ENCODE results near the gene CCNL1.
"Not testable (repeated sequence)": the region's sequence is repeated elsewhere in the genome, so short reads cannot be mapped to it uniquely, and the experiment has no call there.

The CCNL1 gene

GRCh38 chr3:157167371-157168042 is 7.6 kb upstream of the CCNL1 start:
- no peak overlapping the region for H3K9ac ChIP-seq (ENCODE audit: insufficient read length, low read depth)
- no peaks in the 10 kb centered on the region for H3K9me3 ChIP-seq (ENCODE audit: insufficient read depth, low read length)
- H3K36me3 ChIP-seq (ENCODE audit: insufficient read depth, insufficient read length, low read length), result no peaks in the 10 kb centered on the region
- no peak overlapping the region for H3K4me3 ChIP-seq (ENCODE audit: insufficient read length, low read depth)
- DNase-seq (ENCODE audit: low read depth, low spot score), result no peak
- H3K4me1 ChIP-seq (ENCODE audit: insufficient read depth, insufficient read length), result no peaks in the 10 kb centered on the region
- TF ChIP-seq SUZ12 (IDR thresholded peaks at IDR 0.05; ENCODE audit: extremely low read depth, insufficient read depth, insufficient read length), result no peak
- no peak for TF ChIP-seq YY1 (IDR thresholded peaks at IDR 0.05; ENCODE audit: insufficient read depth, insufficient read length)
- no peak for TF ChIP-seq ZNF274 (IDR thresholded peaks at IDR 0.05; ENCODE audit: low read depth, low read length)
- no peaks in the 10 kb centered on the region for H3K27me3 ChIP-seq (ENCODE audit: insufficient read depth, insufficient read length)

DNA sequence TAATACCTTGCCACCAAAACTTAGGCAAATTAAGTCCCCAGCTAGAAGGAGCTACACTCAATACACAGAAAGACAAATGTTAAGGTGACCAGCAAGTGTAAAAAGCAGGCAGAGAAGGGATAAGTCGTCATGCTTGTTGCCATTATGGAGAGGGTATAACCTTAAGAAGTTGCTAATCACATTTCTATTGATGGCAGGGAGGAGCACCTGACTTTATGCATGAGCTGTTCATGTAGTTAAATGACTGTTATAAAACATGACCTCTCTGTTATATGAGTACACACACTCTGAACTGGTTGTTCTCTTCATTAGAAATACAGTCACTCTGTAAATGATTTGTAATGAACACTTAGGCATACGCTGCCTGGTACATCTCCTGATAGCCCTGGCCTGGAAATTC is 6.6 kb upstream of the CCNL1 start:
- no peak for TF ChIP-seq SUZ12 (IDR thresholded peaks at IDR 0.05; ENCODE audit: extremely low read depth, insufficient read depth, insufficient read length)
- TF ChIP-seq YY1 (IDR thresholded peaks at IDR 0.05; ENCODE audit: insufficient read depth, insufficient read length), result no peak
- TF ChIP-seq ZNF274 (IDR thresholded peaks at IDR 0.05; ENCODE audit: low read depth, low read length), result no peak
- H3K36me3 ChIP-seq (ENCODE audit: insufficient read depth, insufficient read length, low read length), result peaks cover 2% of the 10 kb centered on the region
- no peaks in the 10 kb centered on the region for H3K4me1 ChIP-seq (ENCODE audit: insufficient read depth, insufficient read length)
- no peak overlapping the region for H3K9ac ChIP-seq (ENCODE audit: insufficient read length, low read depth)
- H3K9me3 ChIP-seq (ENCODE audit: insufficient read depth, low read length), result no peaks in the 10 kb centered on the region
- no peak overlapping the region for H3K4me3 ChIP-seq (ENCODE audit: insufficient read length, low read depth)
- no peak for DNase-seq (ENCODE audit: low read depth, low spot score)
- H3K27me3 ChIP-seq (ENCODE audit: insufficient read depth, insufficient read length), result no peaks in the 10 kb centered on the region

GRCh38 chr3:157166115-157166514 is 6.2 kb upstream of the CCNL1 start:
- no peak for DNase-seq (ENCODE audit: low read depth, low spot score)

DNA sequence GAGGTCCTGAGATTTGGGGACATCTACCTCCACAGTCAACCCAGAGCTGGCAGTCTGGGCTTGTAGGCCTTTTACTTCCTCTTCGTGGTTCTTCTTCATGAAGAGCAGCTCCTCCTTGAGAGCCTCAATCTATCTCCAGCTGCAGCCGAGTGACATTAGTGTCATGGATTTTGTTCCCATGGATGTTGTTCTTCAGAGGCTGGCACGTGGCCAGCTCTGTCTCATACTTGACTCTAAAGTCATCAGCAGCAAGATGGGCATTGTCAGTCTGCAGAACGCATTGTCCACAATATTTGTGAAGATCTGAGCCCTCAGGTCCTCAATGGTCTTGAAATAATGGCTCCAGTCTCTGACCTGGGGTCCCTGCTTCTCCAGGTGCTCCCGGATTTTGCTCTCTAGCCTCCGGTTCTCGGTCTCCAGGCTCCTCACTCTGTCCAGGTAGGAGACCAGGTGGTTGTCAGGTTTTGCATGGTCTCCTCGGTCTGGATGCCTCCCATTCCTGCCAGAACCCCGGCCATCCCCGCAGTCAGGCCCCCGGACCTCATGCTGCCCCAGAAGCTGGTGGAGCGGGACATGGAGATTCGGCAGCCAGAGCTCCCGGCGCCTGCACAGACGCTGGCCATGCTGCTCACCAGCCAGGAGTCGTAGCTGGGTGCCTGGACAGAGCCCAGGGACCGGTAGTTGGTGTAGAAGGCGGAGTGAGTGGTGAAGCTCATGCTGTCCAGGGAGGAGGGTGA is 3.4 kb upstream of the CCNL1 start:
- DNase-seq (ENCODE audit: low read depth, low spot score), result no peak
- TF ChIP-seq ZNF274 (IDR thresholded peaks at IDR 0.05; ENCODE audit: low read depth, low read length) (no peak), SUZ12 (IDR thresholded peaks at IDR 0.05; ENCODE audit: extremely low read depth, insufficient read depth, insufficient read length) (no peak), YY1 (IDR thresholded peaks at IDR 0.05; ENCODE audit: insufficient read depth, insufficient read length) (no peak)
- no peaks in the 10 kb centered on the region for H3K9me3 ChIP-seq (ENCODE audit: insufficient read depth, low read length)
- no peak overlapping the region for H3K4me3 ChIP-seq (ENCODE audit: insufficient read length, low read depth)
- H3K27me3 ChIP-seq (ENCODE audit: insufficient read depth, insufficient read length), result no peaks in the 10 kb centered on the region
- no peak overlapping the region for H3K9ac ChIP-seq (ENCODE audit: insufficient read length, low read depth)
- peaks cover 11% of the 10 kb centered on the region for H3K36me3 ChIP-seq (ENCODE audit: insufficient read depth, insufficient read length, low read length)
- H3K4me1 ChIP-seq (ENCODE audit: insufficient read depth, insufficient read length), result no peaks in the 10 kb centered on the region

More at GRCh38 chr3:157166115-157166514, 6.2 kb upstream of the CCNL1 start:
- peaks cover 2% of the 10 kb centered on the region for H3K36me3 ChIP-seq (ENCODE audit: insufficient read depth, insufficient read length, low read length)
- H3K27me3 ChIP-seq (ENCODE audit: insufficient read depth, insufficient read length), result no peaks in the 10 kb centered on the region
- H3K4me1 ChIP-seq (ENCODE audit: insufficient read depth, insufficient read length), result no peaks in the 10 kb centered on the region
- H3K9ac ChIP-seq (ENCODE audit: insufficient read length, low read depth), result no peak overlapping the region
- TF ChIP-seq YY1 (IDR thresholded peaks at IDR 0.05; ENCODE audit: insufficient read depth, insufficient read length) (no peak), ZNF274 (IDR thresholded peaks at IDR 0.05; ENCODE audit: low read depth, low read length) (no peak), SUZ12 (IDR thresholded peaks at IDR 0.05; ENCODE audit: extremely low read depth, insufficient read depth, insufficient read length) (no peak)
- H3K4me3 ChIP-seq (ENCODE audit: insufficient read length, low read depth), result no peak overlapping the region
- H3K9me3 ChIP-seq (ENCODE audit: insufficient read depth, low read length), result no peaks in the 10 kb centered on the region

DNA sequence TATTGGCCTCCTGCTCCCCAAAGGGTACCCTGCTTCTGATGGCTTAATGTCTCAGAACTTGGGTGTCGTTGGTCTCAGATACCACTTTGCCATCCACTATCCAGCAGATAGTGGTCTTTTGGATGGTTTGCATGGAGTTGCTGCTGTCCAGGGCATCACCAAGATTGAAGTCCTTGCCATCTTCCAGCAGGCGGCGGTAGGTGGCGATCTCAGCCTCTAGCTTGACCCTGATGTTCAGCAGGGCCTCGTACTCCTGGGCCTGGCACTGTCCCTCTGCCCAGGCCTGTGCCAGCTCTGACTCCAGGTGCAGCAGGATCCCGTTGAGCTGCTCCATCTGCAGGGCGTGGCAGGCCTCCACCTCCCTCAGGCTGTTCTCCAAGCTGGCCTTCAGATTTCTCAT is 2.7 kb upstream of the CCNL1 start:
- H3K4me1 ChIP-seq (ENCODE audit: insufficient read depth, insufficient read length); DNase-seq (ENCODE audit: low read depth, low spot score); H3K4me3 ChIP-seq (ENCODE audit: insufficient read length, low read depth); H3K27me3 ChIP-seq (ENCODE audit: insufficient read depth, insufficient read length); H3K9me3 ChIP-seq (ENCODE audit: insufficient read depth, low read length); H3K9ac ChIP-seq (ENCODE audit: insufficient read length, low read depth): not testable (repeated sequence)
- H3K36me3 ChIP-seq (ENCODE audit: insufficient read depth, insufficient read length, low read length), result peaks cover 19% of the 10 kb centered on the region

- DNase-seq (ENCODE audit: low read depth, low spot score), result no peak
- Histone ChIP-seq H3K9me3 (ENCODE audit: insufficient read depth, low read length) (no peaks in the 10 kb centered on the region), H3K27me3 (ENCODE audit: insufficient read depth, insufficient read length) (no peaks in the 10 kb centered on the region), H3K36me3 (ENCODE audit: insufficient read depth, insufficient read length, low read length) (peaks cover 37% of the 10 kb centered on the region), H3K4me3 (ENCODE audit: insufficient read length, low read depth) (peak overlapping the region; percentile 93), H3K4me1 (ENCODE audit: insufficient read depth, insufficient read length) (no peaks in the 10 kb centered on the region), H3K9ac (ENCODE audit: insufficient read length, low read depth) (peak overlapping the region; percentile 97)
- TF ChIP-seq ZNF274 (IDR thresholded peaks at IDR 0.05; ENCODE audit: low read depth, low read length) (no peak), SUZ12 (IDR thresholded peaks at IDR 0.05; ENCODE audit: extremely low read depth, insufficient read depth, insufficient read length) (no peak), YY1 (IDR thresholded peaks at IDR 0.05; ENCODE audit: insufficient read depth, insufficient read length) (no peak)
Measured at GRCh38 chr3:157160658-157161424, 894 bp upstream of the CCNL1 start.

Data from NT2/D1 (cell line).